D341Med (cell line): ENCODE results near the gene ELFN2.
A peak's percentile ranks its signal among the peaks of the same experiment; 100 is the strongest.

Experiments used
- DNase-seq: peaks from one replicate; pipeline ENCODE4 v3.0.0; 2012; ENCODE audit warnings: low spot score

ELFN2 gene

GRCh38 chr22:37384691-37385090 is 42.6 kb downstream of the ELFN2 start:
- DNase-seq = no peak

- peak; percentile 54 for DNase-seq
Measured at GRCh38 chr22:37383341-37383740, 43.9 kb downstream of the ELFN2 start.

- DNase-seq = no peak
Measured at GRCh38 chr22:37381489-37381888, 45.8 kb downstream of the ELFN2 start.

GRCh38 chr22:37379722-37380121 is 47.6 kb downstream of the ELFN2 start:
- no peak for DNase-seq

GRCh38 chr22:37379085-37379484 is 48.2 kb downstream of the ELFN2 start:
- no peak for DNase-seq

- no peak for DNase-seq
Measured at GRCh38 chr22:37378642-37379058, 48.6 kb downstream of the ELFN2 start.

- DNase-seq = no peak
Measured at GRCh38 chr22:37377927-37378326, 49.4 kb downstream of the ELFN2 start.

GRCh38 chr22:37377138-37377537 is 50.1 kb downstream of the ELFN2 start:
- DNase-seq = no peak

GRCh38 chr22:37376643-37377042 is 50.6 kb downstream of the ELFN2 start:
- no peak for DNase-seq

- no peak for DNase-seq
Measured at GRCh38 chr22:37375801-37376200, 51.5 kb downstream of the ELFN2 start.

GRCh38 chr22:37374571-37374970 is 52.7 kb downstream of the ELFN2 start:
- DNase-seq = no peak

GRCh38 chr22:37373451-37373850 is 53.8 kb downstream of the ELFN2 start:
- no peak for DNase-seq

GRCh38 chr22:37371911-37372310 is 55.4 kb downstream of the ELFN2 start:
- no peak for DNase-seq

GRCh38 chr22:37371491-37371890 is 55.8 kb downstream of the ELFN2 start:
- no peak for DNase-seq

GRCh38 chr22:37370306-37370979 is 56.8 kb downstream of the ELFN2 start:
- DNase-seq = no peak

- DNase-seq = no peak
Measured at GRCh38 chr22:37369483-37369882, 57.8 kb downstream of the ELFN2 start.

GRCh38 chr22:37368058-37368457 is 59.2 kb downstream of the ELFN2 start:
- DNase-seq = no peak

- DNase-seq = no peak
Measured at GRCh38 chr22:37366601-37367000, 60.7 kb downstream of the ELFN2 start.

- no peak for DNase-seq
Measured at GRCh38 chr22:37365950-37366349, 61.3 kb downstream of the ELFN2 start.

- no peak for DNase-seq
Measured at GRCh38 chr22:37363261-37363992, 63.9 kb downstream of the ELFN2 start.

GRCh38 chr22:37362621-37363020 is 64.7 kb downstream of the ELFN2 start:
- no peak for DNase-seq

- no peak for DNase-seq
Measured at GRCh38 chr22:37358917-37359316, 68.4 kb downstream of the ELFN2 start.

GRCh38 chr22:37358386-37358785 is 68.9 kb downstream of the ELFN2 start:
- no peak for DNase-seq
